Suprapubic skin (tissue), 3 donors: ENCODE data around the gene ITPRIPL2.

Source experiments
- POLR2AphosphoS5 ChIP-seq, 3 donors: sonication (generic); formaldehyde crosslinking; IDR thresholded peaks; one replicate each; pipeline ENCODE4 v1.6.1; 2017; ENCODE audit warnings: antibody characterized with exemption in 3 of 3
- TF ChIP-seq, protein P1 (sequence below), 2 donors: fragments of 200-600 bp in 1 of 2; fragments of 450-650 bp in 1 of 2; sonication (generic) in 1 of 2; IDR thresholded peaks; one replicate each; pipeline ENCODE4 v1.5.1; 2016 to 2019; ENCODE audit warnings: antibody characterized with exemption in 2 of 2, mild to moderate bottlenecking in 1 of 2, moderate library complexity in 1 of 2

DNA sequence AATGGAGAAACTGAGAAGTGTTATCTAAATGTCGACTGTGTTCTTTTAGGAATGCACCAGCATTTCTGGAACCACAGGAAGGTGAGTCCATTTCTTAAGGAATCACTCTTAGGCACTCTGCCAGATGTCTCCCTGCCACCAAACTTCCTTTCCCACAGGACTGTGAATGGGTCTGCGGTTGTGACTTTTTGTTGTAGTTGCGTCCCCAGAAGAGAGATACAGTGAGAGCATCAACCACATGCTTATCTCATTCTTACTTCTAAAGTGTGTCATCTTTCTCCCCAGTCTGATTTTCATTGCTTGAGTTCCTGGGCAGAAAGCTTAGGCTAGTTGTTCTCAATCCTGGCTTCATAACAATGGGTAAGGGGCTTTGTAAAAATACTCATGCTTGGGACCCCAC lies 13.4 kb downstream of the ITPRIPL2 start:
- TF ChIP-seq, protein P1, sequence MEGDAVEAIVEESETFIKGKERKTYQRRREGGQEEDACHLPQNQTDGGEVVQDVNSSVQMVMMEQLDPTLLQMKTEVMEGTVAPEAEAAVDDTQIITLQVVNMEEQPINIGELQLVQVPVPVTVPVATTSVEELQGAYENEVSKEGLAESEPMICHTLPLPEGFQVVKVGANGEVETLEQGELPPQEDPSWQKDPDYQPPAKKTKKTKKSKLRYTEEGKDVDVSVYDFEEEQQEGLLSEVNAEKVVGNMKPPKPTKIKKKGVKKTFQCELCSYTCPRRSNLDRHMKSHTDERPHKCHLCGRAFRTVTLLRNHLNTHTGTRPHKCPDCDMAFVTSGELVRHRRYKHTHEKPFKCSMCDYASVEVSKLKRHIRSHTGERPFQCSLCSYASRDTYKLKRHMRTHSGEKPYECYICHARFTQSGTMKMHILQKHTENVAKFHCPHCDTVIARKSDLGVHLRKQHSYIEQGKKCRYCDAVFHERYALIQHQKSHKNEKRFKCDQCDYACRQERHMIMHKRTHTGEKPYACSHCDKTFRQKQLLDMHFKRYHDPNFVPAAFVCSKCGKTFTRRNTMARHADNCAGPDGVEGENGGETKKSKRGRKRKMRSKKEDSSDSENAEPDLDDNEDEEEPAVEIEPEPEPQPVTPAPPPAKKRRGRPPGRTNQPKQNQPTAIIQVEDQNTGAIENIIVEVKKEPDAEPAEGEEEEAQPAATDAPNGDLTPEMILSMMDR (IDR thresholded peaks at IDR 0.05), result no peak
- TF ChIP-seq POLR2AphosphoS5 (IDR thresholded peaks at IDR 0.05), result no peak
